ENCODE results near the gene KRTAP10-12.

Gene KRTAP10-12

GRCh38 chr21:44699502-44700001 lies 2.6 kb downstream of the KRTAP10-12 start:
- DNase-seq: no peak

GRCh38 chr21:44700101-44701022 lies 3.4 kb downstream of the KRTAP10-12 start:
- DNase-seq: no peak

- DNase-seq: no peak
These were observed 4.0 kb downstream of the KRTAP10-12 start for GRCh38 chr21:44701023-44701400.

GRCh38 chr21:44701541-44701940 lies 4.6 kb downstream of the KRTAP10-12 start:
- no peak for DNase-seq

GRCh38 chr21:44702111-44702972 lies 5.4 kb downstream of the KRTAP10-12 start:
- DNase-seq: no peak

GRCh38 chr21:44702973-44703730 lies 6.2 kb downstream of the KRTAP10-12 start:
- DNase-seq: no peak

DNA sequence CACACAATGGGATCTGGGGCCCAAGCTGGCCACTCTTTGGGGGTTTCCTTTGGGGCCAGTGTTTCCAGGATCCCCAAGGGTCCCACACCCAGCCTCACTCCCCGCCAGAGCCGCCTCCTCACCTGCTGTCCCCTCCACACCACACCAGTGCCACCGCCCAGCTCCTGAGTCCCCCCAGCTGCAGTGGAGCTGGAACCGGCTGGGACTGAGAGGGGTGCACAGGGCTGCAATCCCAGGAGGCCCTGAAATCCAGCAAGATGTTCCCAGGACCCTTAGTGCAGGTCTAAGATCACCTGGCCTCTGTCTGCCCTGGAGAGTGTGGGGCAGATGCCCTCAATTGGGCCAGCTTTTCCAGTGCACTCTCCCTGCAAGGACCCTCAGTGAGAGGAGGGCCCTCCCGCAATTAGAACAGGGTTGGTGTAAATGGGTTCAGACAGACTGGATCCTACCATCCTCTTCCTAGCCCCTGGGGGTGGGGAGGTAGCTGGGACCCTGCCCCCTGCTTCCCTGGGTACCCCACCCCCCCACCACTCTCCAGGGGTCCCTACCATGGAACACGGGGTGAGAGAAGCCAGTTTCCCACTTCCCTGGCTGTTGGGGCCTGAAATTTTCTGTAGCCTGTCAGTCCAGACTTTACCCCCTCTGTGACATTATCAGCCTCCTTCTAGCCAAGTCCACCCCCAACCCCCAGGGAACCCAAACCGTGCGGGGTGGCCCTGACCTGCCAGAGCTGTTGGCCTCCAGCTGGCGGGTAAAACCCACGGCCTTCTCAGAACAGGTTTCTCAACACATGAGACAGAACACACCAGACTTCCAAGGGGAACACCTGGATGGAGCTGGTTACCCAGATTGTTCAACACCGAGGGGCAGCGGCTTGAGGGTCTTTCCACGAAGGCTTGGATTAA lies 7.0 kb downstream of the KRTAP10-12 start:
- DNase-seq: no peak

DNA sequence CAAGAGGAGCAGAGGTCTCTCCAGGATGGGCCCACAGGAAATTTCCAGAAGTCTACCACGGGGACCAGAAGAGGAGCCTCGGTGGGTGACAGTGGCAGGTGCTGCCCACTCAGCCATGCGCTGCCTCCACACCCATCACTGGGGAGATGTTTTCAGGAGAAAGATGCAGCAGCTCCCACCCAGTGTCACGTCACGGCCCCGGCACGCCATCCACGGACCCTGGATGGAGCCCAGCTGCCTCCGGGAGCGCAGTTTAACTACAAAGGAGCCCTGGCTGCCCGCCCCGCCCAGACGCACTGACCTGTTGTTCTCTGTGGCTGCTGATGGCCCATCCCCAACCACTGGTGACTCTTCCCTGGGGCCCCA lies 7.6 kb downstream of the KRTAP10-12 start:
- DNase-seq: no peak

- no peak for DNase-seq
These were observed 9.2 kb downstream of the KRTAP10-12 start for GRCh38 chr21:44706026-44706705.

DNA sequence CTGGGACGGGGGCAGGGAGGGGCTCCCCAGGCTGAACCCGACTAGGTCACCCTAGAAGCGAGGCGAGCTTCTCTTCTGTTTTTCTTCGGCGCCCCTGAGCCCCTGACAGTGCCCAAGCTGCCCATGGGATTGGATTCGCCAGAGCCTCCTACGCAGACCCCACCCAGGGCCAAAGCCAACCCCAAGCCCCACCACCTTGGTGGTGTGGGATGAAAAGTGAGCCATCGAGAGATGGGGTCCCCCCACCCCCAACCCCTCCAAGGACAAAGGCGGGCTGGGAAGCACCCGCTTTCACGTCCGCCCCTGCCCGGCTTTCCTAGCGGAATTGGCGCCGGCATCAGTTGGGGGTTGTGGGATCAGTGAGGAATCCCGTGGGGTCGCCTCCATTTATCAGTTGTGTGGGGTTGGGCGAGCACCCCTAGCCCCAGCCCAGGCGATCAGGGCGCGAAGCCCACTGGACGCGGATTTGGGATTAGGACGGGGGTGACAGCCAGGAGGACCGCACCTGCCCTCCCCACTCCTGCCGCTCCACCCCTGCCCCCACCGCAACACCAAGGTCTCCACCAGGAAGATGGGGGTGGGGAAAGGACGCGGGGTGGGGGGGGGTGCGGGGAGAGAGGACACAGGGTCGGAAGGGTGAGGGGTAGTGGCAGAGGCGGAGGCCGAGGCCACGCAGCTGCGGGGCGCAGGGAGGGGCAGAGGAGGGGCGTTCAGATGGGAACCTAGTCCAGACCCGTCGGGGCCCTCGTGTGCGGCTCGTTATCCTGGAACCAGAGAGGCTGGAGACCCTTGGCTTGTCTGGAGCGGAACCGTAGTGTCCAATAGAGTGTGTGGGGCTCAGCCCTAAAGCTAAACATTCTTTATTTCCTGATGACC lies 10.0 kb downstream of the KRTAP10-12 start:
- DNase-seq: no peak

DNA sequence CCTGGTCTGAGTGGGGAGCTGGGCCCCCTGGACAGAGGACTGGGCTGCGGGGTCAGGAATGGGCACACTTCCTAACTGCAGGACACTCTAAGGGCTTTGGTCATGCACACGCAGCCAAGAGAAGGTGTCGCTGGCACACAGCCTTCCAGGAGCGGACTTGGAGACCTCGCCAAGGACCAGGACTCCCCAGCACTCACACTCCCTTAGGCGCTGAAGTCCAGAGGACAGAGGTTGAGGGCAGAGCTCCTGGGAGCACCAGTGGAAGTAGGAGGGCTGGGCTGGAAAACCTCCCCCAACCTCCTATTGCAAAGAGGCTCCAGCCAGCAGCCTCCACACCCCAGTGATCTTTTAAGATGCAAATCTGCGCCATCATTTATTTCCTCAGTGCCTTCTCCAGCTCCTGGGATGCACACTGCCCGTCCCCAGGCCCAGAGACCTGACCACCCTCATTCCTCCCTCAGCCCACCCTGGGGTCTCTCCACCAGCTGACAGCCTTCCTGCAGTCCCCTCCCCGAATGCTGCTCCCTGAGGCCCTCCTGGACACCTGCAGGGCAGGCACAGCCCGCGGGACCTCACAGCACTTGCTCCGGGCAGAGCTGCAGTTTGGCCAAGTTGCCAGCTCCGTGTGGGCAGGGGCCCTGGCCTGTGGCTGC lies 11.4 kb downstream of the KRTAP10-12 start:
- DNase-seq: no peak

- no peak for DNase-seq
These were observed 12.0 kb downstream of the KRTAP10-12 start for GRCh38 chr21:44708866-44709425.

- no peak for DNase-seq
These were observed 12.7 kb downstream of the KRTAP10-12 start for GRCh38 chr21:44709426-44710293.

DNA sequence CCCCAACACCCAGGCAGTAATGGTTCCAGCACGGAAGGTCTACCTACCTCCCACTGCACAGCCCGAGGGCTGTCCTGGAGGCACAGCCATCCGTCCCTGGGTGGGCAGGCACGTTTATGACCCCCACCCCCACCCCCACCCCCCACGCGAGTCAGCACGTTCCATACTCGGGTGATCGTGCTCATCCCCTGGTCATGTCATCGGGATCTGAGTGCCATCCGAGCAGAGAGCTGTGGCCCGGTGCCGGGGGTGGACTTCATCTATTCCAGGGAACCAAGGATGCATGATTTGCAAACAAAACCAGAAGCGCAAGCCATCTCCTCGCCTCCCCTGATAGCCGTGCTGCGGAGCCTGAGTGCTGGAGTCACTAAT lies 13.3 kb downstream of the KRTAP10-12 start:
- no peak for DNase-seq

GRCh38 chr21:44710756-44711326 lies 13.9 kb downstream of the KRTAP10-12 start:
- no peak for DNase-seq

DNA sequence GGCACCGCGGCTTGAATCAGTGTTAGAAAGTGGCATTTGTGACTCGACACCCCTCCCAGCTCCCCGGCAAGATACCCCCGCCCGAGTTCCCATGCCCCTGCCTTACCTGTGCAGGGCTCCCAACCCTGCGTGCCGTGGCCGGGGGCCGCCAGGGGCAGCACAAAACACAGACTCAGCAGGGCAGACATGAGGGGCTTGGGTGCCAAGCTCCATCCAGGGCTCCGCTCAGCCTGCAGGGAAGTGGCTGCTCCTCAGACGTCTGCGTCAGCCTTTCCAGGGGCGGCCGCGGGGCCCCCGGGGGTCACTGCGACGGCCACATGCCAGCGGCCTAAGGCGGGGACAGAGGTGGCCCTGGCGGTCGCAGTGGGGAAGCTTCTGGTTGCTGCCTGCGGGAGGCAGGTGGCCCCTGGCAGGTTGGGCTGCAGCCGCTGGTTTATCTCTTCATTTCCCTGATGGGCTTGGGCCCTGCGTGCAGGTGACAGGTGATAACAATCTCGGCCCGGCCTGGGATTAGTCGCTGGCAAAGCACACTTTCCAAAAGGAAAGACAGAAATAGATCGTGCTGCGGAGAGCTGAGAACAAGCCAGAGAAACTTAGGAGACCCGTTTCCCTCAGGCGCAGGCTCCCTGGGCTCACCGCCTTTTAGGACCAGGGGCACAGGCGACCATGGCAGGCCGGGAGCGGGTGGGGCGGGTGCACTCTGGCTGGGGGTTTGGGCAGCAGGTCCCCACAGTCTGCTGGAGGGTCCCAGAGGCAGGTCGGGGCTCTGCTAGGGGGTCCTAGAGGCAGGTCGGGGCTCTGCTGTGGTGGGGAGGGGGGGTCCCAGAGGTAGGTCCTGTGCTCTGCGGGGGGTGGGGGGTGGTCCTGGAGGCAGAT lies 14.6 kb downstream of the KRTAP10-12 start, which contains the start of gene TSPEAR:
TSPEAR (minus strand) TSS at position 246 of the 876 bp plus-strand sequence; CDS start at position 188, 58 bp downstream.
- DNase-seq: no peak

Data from T-helper 1 cell (primary cell).